ENCODE results near the gene CFAP20DC.
"Not testable (repeated sequence)": the region's sequence is repeated elsewhere in the genome, so short reads cannot be mapped to it uniquely, and the experiment has no call there.

CFAP20DC gene

DNA sequence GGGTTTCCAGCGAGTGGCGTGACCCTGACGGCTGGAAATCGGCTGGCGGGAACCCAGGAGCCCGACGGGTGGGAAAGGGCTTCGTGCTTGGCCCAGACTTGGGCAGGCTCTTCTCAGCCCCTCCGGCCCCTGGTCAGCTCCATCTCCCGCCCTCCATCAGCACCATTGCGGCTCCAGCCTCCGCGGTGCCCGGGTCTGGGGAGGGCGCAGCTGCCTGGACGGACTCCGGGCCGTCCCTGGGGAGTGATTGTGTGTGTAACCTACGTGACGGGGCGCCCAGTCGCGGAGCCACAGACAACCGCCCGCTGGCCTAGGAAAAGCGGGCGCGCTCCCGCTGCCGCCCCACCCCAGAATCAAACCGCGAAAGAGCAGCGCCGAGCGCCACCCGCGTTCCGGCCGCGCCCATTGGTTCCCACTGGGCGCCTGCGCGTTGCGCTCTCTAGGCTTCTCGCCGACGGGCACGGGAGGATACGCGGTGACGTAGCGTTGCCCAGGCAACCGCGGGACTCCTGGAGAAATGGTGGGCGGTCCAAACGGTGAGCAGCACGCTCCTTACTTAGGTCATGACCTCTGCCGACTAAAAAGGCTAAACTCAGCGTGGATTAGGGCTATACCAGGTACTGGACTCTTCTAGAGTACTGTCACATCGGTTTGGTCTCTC lies at the start of gene CFAP20DC:
CFAP20DC (minus strand) TSS at position 355 of the 661 bp plus-strand sequence. CDS start 394 bp downstream, outside the sequence.
- peak; percentile 91 for DNase-seq (ENCODE audit: low read depth)

DNA sequence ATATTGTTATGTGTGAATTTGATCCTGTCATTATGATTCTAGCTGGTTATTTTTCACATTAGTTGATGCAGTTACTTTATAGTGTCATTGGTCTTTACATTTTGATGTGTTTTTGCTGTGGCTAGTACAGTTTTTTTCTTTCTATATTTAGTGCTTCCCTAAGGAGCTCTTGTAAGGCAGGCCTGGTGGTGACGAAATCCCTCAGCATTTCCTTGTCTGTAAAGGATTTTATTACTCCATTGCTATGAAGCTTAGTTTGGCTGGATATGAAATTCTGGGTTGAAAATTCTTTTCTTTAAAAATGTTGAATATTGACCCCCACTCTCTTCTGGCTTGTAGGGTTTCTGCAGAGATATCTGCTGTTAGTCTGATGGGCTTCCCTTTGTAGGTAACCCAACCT lies 48.7 kb upstream of the CFAP20DC start:
- not testable (repeated sequence) for DNase-seq (ENCODE audit: low read depth)

DNA sequence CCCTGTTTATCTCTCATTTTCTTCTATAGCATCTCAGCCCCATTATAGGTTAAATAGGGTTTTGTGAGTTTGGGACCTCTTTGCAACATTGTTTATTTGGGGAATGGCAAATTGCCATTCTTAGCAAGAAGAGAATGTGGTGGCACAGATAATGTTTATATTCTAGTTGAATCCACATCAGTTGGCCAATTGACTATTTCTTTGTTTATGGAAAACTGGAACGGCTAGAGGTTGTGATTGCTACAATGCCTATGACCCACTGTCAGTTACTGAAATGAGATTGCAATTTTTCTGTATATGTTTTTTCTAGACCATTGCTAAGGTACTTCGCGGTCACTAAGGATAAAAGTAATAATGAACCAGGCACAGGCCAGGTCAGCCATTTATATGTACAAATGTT lies 44.6 kb upstream of the CFAP20DC start:
- DNase-seq (ENCODE audit: low read depth) = no peak

DNA sequence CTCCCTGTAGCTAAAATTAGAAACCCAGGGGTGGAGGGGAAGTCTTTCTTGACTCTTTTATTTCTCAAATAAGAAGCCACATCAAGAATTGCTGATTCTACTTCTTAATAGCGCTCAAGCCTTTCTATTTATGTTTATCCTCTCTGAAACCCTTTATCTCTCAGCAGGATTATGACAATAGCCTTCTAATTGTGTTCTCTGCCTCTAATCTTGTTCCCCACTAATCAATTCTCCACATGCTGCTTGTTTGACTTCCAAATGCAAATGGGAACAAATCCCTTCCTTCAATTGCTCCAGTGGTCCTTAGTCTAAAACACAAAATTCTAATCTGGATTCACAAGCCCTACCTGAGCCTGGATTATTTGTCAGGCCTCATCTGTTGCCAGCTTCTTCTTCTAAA lies 43.7 kb upstream of the CFAP20DC start:
- no peak for DNase-seq (ENCODE audit: low read depth)

DNA sequence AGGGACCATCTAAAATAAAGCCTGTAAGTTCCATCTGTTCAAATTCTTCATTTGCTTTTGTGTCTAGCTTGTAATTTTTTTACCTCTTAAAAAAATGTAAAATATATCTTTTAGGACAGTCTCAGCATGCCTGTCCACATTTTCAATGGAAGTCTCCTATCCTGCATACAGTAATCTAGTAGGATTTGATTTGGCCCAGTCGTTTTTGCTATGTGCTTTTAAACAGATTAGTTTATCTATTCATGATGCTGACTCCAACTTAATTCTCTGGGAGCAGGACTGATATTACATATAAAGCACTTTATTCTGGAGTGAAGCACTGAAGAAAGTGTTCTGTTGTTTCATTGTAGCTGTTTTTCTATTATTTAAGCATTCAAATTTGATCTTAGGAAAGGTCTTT lies 38.9 kb upstream of the CFAP20DC start:
- no peak for DNase-seq (ENCODE audit: low read depth)

DNA sequence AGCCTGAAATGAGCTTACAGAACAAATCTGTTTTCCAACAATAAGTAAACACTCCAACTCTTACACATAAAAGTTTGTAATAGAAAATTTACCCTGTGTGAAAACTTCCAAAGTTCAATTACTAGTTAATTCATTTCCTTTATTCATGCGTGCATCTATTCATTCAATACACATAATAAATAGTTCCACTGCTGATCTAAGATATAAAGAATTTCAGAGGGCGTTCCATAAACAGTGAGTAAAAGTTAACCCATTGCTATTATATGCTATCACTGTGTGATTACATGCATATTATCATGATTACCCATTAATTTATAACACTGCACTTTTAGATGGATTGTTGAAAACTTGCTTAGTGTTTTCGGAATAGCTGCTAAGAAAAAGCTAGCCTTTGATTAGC lies 36.2 kb upstream of the CFAP20DC start:
- no peak for DNase-seq (ENCODE audit: low read depth)

DNA sequence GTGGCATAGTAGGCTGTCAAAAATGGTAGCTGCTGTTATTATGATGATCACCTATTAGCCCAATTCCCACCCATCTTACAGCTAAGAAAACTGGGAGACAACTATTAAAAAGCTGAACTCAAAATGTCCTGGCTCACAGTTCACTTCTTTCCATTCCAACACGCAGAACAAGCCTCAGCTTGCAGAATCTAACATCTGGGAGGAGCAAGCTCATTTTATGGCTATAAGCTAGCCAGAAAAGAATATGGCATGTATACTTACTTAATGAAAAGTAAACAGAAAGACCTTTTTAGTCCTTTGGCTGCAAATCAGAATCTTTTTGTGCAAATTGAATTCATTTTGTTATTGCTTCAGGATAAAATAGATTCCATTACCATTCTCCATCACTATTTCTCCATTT lies 34.8 kb upstream of the CFAP20DC start:
- no peak for DNase-seq (ENCODE audit: low read depth)

DNA sequence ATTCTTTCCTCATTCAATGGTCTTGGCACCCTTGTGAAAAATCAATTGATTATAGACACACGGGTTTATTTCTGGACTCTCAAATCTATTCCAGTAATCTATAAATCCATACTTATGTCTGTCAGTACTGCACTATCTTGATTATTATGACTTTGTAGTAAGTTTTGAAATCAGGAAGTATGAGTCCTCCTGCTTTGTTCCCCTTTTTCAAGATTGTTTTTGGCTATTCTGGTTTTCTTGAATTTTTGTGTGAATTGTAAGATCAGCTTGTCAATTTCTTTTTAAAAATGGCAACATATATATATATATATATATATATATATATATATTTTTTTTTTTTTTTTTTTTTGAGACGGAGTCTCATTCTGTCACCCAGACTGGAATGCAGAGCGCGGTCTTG lies 32.3 kb upstream of the CFAP20DC start:
- no peak for DNase-seq (ENCODE audit: low read depth)

DNA sequence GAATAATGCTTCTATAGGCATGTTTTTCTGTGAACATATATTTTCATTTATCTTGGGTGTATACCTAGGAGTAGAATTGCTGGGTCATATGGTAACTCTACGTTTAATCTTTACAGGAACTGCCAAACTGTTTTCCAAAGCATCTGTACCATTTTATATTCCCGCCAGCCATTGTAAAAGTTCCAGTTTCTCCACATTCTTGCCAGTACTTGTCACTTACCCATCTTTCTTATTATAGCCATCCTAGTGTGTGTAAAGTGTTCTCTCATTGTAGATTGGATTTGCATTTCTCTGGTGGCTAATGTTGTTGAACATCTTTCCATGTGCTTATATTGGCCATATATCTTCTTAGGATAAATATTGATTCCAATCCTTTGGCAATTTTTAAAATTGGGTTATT lies 31.2 kb upstream of the CFAP20DC start:
- DNase-seq (ENCODE audit: low read depth) = no peak

DNA sequence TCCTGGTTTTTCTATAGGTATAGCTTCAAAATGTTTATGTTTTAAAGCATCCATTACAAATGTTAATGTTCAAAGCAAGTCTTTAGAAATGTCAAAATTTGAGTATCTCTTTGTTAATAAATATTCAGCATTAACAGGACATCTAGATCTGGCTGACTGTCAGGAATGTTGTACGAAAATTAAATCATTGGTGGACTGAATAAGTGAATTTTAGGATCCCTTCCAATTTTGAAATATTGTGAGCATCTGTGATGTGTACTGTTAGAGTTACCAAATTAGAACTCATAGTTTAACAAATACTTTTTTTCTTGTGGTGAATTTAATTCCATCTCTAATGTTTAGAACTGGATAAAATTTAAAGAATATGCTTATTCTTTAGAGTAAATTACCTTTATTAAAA lies 30.1 kb upstream of the CFAP20DC start:
- DNase-seq (ENCODE audit: low read depth) = no peak

DNA sequence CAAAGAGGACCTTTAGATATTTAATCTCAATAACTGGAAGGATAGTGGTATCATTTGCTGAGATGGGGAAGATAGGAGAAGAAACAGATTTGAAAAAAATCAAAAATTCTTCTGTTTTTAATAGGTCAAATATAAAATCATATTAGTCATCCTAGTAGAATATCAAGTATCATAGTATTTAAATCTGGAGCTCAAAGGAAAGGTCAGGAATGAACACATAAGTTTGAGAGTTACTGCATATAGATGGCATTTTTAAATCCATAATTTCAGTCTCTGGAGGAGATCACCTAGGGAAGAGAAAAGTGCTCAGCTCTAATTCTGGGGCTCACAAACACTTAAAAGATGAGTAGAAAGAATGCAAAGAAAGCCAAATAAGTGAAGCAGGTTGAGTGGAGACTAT lies 24.9 kb upstream of the CFAP20DC start:
- no peak for DNase-seq (ENCODE audit: low read depth)

DNA sequence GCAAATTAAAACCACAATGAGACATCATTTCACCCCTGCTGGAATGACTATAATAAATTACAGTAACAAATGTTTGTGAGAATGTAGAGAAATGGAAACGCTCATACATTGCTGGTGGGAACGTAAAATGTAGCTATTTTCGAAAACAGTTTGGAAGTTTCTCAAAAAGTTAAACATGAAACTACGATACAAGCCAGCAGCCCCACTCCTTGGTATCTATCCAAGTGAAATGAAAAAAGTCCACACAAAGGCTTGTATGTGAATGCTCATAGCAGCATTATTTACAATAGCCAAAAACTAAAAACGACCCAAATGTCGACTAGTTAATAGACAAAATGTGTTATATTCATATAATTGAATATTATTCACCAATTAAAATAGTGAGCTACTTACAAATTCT lies 22.9 kb upstream of the CFAP20DC start:
- no peak for DNase-seq (ENCODE audit: low read depth)

DNA sequence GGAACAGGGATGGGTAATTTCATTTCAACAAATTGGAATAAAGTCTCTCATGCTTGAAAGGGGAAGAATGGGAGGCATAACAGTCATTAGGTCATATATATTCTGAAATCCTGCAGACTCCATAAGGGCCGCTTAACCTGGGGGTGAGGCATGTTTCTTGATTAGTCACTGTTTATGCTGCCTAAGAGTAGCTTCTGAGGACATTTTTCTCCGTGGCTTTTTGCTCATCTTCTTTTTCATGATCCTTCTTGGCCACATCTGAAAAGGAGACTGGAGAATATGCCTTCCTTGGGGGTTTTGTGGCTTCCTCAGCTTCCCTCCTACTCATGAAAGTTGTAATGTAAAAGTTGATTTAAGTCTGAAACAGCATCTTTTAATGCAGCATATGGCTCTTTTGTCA lies 20.0 kb upstream of the CFAP20DC start:
- no peak for DNase-seq (ENCODE audit: low read depth)

DNA sequence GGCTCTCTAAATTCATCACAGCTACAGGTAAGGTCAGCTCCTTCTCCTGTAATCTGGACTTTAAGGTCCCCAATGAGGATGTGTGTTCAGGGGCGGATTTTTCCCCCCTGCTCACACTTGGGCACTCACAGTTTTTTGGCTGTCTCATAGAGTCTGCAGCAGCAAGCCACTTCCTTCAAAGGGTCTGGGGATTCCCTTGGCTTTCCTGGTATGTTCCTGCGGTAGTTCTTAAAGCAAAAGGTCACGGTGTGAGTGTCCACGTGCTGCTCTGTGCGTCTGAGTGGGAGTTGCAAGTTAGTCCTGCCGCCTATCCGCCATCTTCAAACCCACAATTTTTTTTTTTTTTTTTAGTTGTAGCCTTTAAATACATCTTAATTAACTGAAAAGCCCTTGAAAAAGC lies 15.4 kb upstream of the CFAP20DC start:
- no peak for DNase-seq (ENCODE audit: low read depth)

DNA sequence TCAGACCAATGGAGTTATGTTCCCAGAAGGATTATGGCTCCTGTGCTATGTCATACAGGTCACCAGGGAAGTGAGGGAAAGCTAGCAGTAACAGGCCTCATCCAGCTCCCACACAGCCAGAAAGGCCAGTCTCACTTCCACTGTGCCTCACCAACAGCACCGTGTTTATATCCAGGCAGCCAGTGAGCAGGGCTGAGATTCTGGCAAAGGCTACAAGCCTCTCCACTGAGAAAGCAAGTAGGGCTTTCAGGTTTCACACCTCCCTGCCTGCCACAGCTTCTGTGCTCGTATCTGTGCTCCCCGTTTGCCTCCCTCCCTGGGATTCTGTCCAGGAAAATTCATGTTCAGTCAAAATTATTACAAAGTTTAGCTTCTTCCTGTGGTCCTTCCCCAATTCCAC lies 14.9 kb upstream of the CFAP20DC start:
- no peak for DNase-seq (ENCODE audit: low read depth)

DNA sequence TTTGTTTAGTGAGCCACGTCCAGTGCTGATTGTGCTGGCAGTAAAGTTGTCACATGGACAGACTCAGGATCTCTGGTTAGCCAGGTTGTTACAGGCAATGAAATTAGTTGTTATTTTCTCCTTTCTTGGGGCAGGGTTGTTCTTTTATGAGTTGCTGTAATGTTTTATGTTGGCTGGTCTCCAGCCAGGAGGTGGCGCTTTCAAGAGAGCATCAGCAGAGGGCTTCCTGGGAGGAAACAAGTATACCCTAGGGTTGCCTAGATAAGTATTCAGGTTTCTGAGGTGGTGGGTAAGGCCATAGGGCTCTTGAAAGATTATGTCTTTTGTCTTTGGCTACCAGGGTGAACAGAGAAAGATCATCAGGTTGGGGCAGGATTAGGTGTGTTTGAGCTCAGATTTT lies 14.5 kb upstream of the CFAP20DC start:
- DNase-seq (ENCODE audit: low read depth) = no peak

DNA sequence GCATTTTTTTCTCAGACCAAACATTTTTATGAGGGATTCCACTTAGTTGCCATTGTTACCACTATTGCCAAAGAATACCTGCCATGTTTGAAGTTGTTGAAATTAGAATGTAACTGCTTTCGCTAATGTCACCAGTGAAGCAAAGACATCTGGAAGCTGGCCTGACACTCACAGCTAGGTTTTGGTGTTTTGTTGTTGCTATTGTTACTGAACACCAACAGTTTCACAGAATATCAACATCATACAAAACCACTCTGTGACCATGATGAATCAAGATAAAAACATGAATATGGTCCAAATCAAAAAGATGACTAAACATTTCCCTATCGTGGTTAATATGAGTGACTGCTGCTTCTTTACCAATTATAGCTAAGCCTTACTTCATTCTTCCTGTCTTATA lies 6.9 kb upstream of the CFAP20DC start:
- DNase-seq (ENCODE audit: low read depth) = no peak

DNA sequence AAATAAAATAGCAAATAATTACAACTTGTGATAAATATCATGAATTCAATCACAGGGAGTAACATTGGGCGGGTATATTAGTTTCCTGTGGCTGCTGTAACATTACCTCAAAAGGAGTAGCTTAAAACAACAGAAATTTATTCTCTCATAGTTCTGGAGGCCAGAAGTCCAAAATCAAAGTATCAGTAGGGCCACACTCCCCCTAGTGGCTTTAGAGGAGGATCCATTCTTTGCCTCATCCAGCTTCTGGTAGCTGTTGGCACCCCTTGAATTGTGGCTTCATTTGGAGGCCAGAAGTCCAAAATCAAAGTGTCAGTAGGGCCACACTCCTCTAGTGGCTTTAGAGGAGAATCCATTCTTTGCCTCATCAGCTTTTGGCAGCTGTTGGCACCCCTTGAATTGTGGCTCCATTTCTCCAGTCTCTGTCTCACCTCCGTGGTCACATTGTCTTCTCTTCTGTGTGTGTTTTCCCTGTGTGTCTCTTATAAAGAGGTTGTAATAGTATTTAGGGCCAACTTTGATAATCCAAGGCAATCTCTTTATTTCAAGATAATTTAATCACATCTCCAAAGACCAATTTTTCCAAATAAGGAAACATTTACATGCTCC lies 3.1 kb upstream of the CFAP20DC start:
- peak; percentile 38 for DNase-seq (ENCODE audit: low read depth)

DNA sequence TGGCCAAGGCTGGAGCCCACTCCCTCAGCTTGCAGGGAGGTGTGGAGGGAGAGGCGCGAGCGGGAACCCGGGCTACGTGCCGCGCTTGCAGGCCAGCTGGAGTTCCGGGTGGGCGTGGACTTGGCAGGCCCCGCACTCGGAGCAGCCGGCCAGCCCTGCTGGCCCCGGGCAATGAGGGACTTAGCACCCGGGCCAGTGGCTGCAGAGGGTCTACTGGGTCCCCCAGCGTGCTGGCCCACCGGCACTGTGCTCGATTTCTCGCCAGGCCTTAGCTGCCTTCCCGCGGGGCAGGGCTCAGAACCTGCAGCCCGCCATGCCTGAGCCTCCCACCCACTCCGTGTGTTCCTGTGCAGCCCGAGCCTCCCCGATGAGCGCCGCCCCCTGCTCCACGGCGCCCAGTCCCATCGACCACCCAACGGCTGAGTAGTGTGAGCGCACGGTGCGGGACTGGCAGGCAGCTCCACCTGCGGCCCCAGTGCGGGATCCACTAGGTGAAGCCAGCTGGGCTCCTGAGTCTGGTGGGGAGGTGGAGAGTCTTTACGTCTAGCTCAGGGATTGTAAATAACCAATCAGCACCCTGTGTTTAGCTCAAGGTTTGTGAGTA lies 1.1 kb upstream of the CFAP20DC start:
- DNase-seq (ENCODE audit: low read depth) = not testable (repeated sequence)

DNA sequence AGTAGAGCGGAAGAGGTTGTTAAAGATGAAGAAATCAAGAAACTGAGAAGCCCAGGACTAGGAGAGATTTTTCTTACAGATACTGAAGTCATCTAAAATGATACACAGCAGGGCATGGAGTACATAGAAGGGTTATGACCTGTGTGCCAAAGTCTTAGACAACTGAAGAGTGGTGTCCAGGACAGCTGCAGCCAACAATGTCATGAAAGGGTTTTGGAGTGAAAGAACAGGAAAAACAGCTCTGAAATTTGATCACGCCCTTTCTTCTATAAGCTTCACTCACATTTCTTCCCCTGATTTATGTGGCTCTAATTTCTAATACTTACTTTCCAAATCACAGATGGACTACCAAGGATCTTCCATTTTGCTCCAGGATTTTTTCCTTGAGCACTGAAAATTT lies 3.0 kb downstream of the CFAP20DC start:
- DNase-seq (ENCODE audit: low read depth) = no peak

DNA sequence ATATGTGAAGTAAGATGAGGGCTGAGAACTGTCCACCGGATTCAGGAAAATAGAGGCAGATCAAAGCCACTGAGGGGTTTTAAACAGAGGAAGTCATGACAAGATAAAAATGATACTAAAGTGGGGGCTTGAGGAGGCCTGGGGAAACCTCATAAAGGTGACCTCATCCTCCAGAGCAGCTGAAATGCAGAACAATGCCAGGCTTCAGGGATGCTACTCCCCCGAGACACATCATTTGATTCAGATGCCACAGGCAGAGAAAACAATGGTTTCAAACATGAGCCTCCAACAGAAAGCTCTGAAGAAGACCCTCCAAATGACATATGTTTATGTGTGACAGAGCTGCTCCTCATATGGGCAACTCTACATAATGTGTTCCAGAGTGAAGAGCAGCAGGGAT lies 6.4 kb downstream of the CFAP20DC start:
- no peak for DNase-seq (ENCODE audit: low read depth)

DNA sequence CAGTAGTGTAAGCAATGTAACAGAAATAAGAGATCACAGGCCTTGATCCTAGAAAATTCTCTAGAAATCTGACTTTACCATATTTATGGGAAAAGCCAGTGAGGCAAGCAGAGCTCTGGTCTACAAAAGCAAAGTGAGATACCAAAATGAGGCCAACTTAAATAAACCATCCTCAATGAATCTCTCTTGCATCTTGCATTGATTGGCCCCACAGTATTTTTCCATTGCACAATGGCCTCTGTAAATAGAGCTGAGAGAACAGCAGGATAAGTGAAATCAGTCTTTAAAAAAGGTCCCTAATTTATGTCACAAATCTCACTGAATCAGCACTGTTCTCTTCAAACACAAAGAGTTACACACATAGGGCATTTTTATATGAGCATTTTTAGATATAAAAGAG lies 8.9 kb downstream of the CFAP20DC start:
- DNase-seq (ENCODE audit: low read depth) = peak; percentile 38

DNA sequence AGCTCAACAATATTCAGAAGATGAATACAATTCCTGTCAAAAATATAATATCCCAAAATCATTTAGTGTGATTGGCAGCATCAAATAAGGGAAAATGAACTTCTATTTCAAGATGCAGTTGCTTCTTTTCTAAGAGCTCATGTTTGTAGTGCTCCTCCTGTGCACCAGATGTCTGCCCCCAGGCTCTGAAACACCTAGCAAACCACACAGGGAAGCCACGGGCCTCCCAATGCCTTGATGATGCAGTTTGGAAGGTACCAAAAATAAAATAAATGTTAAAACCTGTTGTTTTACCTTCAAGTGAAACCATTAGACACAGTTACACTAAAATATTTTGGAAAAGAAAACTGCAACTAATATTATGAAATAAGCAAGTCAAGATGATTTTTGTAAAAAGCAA lies 22.2 kb downstream of the CFAP20DC start:
- no peak for DNase-seq (ENCODE audit: low read depth)

DNA sequence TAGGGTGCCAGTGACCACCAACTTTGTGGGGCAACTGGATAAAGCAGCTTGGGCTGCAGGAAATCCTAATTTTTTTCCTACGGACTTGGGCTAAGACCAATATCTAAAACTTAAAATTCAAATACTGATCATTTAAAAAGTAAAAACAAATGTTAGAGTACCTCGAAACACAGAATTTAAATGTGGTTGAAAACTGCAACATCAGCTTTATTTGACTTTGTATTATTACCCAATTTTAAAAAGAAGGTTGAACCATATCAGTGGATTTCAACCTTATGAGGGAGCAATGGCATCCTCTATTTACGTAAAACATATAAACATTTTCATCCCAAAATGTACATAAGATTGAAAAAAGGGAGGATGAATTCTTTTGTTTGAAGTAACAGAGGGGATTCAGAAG lies 26.2 kb downstream of the CFAP20DC start:
- DNase-seq (ENCODE audit: low read depth) = no peak
